Caco-2 (cell line): ENCODE results near the gene PFKFB2. TPM values are rescaled to one million over a fixed set of nuclear protein-coding genes. Genes with fewer than 3 reads are reported as not detected.

Experiments
- BruUV-seq: library from RNA; stranded (reverse); fragments of 400-500 nt; replicated peaks from 2 replicates; lab custom pipeline; 2021; lab: Mats Ljungman, UMichigan
- CTCF ChIA-PET: fragments of 300-600 bp; sonication (Branson Sonifier 250); formaldehyde crosslinking; loops from one replicate; lab custom pipeline; 2022; ENCODE audit warnings: antibody characterized with exemption; lab: Charles Lee
- POLR2A ChIA-PET: fragments of 300-600 bp; sonication (Branson Sonifier 250); formaldehyde crosslinking; loops from one replicate; lab custom pipeline; 2022; ENCODE audit warnings: antibody characterized with exemption; lab: Charles Lee
- DNase-seq, 2 experiments: peaks; one replicate each; pipeline versions ENCODE4 v3.0.0 to v3.0.0-alpha.2; 2020 to 2022
- H3K27me3 ChIP-seq: replicated peaks from 2 replicates; pipeline ENCODE4 v1.6.0; 2011; ENCODE audit warnings: low read length; ENCODE audit not compliant: control insufficient read depth, insufficient read depth
- H3K36me3 ChIP-seq: 2 replicates; pipeline ENCODE4 v1.5.1; 2011; ENCODE audit warnings: low read length; ENCODE audit not compliant: control insufficient read depth, insufficient read depth
- H3K4me1 ChIP-seq: fragments of 250-450 bp; sonication (Bioruptor Pico); 2 replicates; pipeline ENCODE4 v1.5.1; 2020; ENCODE audit warnings: mild to moderate bottlenecking
- H3K4me3 ChIP-seq: 2 replicates; pipeline ENCODE4 v1.5.1; 2011; ENCODE audit warnings: low read depth, mild to moderate bottlenecking, control low read depth, low read length
- H3K9me3 ChIP-seq: fragments of 250-450 bp; sonication (Bioruptor Pico); 2 replicates; pipeline ENCODE4 v1.5.1; 2020; ENCODE audit warnings: mild to moderate bottlenecking, moderate library complexity
- H3K27ac Mint-ChIP-seq: one replicate; pipeline ENCODE4 v1.8.0; 2022; ENCODE audit warnings: mixed read lengths; ENCODE audit not compliant: unreplicated experiment
- H3K27me3 Mint-ChIP-seq: one replicate; pipeline ENCODE4 v1.8.0; 2022; ENCODE audit warnings: mixed read lengths; ENCODE audit not compliant: insufficient read depth, unreplicated experiment
- H3K36me3 Mint-ChIP-seq: one replicate; pipeline ENCODE4 v1.8.0; 2022; ENCODE audit warnings: mild to moderate bottlenecking, mixed read lengths; ENCODE audit not compliant: insufficient read depth, unreplicated experiment
- H3K4me1 Mint-ChIP-seq: one replicate; pipeline ENCODE4 v1.8.0; 2022; ENCODE audit warnings: low read depth, mixed read lengths; ENCODE audit not compliant: unreplicated experiment
- H3K4me3 Mint-ChIP-seq: one replicate; pipeline ENCODE4 v1.8.0; 2022; ENCODE audit warnings: mild to moderate bottlenecking, moderate library complexity, mixed read lengths; ENCODE audit not compliant: unreplicated experiment
- H3K9me3 Mint-ChIP-seq: one replicate; pipeline ENCODE4 v1.8.0; 2022; ENCODE audit warnings: mixed read lengths; ENCODE audit not compliant: unreplicated experiment
- CTCF ChIP-seq, 2 experiments: fragments of 200-600 bp in 1 of 2; IDR thresholded peaks; 1 replicate in 1 of 2; 2 replicates in 1 of 2; pipeline versions ENCODE4 v1.5.1 to v1.8.0; 2011 to 2022; ENCODE audit warnings: antibody characterized with exemption in 1 of 2, control low read depth in 1 of 2, inconsistent platforms in 1 of 2, low read depth in 1 of 2, low read length in 1 of 2, mild to moderate bottlenecking in 1 of 2, moderate library complexity in 1 of 2; ENCODE audit not compliant: insufficient read depth in 1 of 2, severe bottlenecking in 1 of 2, unreplicated experiment in 1 of 2
- intact Hi-C: fragments of 100-400 bp; cut with micrococcal nuclease; formaldehyde crosslinking; loops from one replicate; pipeline ENCODE4 v1.10.0; 2022; ENCODE audit not compliant: unreplicated experiment
- total RNA-seq: library from RNA; stranded (reverse); gene quantifications from 2 replicates; pipeline ENCODE4 v1.2.3, GENCODE V29; 2022

Gene PFKFB2
- total RNA-seq, 1 experiment from 2014 or later: 38.9 TPM

- Histone ChIP-seq H3K27me3 (no peaks in the 10 kb centered on the region), H3K36me3 (no peaks in the 10 kb centered on the region; the same call in 1 of the 2 replicates), H3K4me1 (peaks cover 14% of the 10 kb centered on the region), H3K9me3 (no peaks in the 10 kb centered on the region), H3K4me3 (no peak overlapping the region)
- Mint-ChIP-seq H3K36me3 (peaks cover 6% of the 10 kb centered on the region), H3K4me3 (no peak overlapping the region), H3K27ac (no peak overlapping the region), H3K27me3 (no peaks in the 10 kb centered on the region), H3K4me1 (peaks cover 17% of the 10 kb centered on the region), H3K9me3 (no peaks in the 10 kb centered on the region)
- no TSS peak for BruUV-seq
- CTCF ChIA-PET: no interaction called here
- POLR2A ChIA-PET: no interaction called here
- no peak for DNase-seq
- intact Hi-C loops: loop anchor here (5.0 kb wide), 2 partner anchors 142 to 258 kb away; no protein-coding TSS in a partner anchor
- no peak for TF ChIP-seq CTCF (IDR thresholded peaks at IDR 0.05; ENCODE audit: insufficient read depth in 1 of 2, low read depth in 1 of 2, low read length in 1 of 2, severe bottlenecking in 1 of 2, unreplicated experiment in 1 of 2)
Observed at GRCh38 chr1:207079706-207080241, 26.7 kb downstream of the PFKFB2 start.

- Histone ChIP-seq H3K4me1 (peaks cover 27% of the 10 kb centered on the region), H3K27me3 (no peaks in the 10 kb centered on the region), H3K9me3 (no peaks in the 10 kb centered on the region), H3K4me3 (no peak overlapping the region), H3K36me3 (no peaks in the 10 kb centered on the region)
- ChIA-PET POLR2A (no interaction called here), CTCF (no interaction called here)
- Mint-ChIP-seq H3K27me3 (no peaks in the 10 kb centered on the region), H3K9me3 (no peaks in the 10 kb centered on the region), H3K4me1 (peaks cover 28% of the 10 kb centered on the region), H3K27ac (no peak overlapping the region), H3K36me3 (peaks cover 6% of the 10 kb centered on the region), H3K4me3 (no peak overlapping the region)
- no peak for TF ChIP-seq CTCF (IDR thresholded peaks at IDR 0.05; ENCODE audit: insufficient read depth in 1 of 2, low read depth in 1 of 2, low read length in 1 of 2, severe bottlenecking in 1 of 2, unreplicated experiment in 1 of 2)
- no peak for DNase-seq
- no TSS peak for BruUV-seq
- intact Hi-C loops: loop anchor here (5.0 kb wide), 1 partner anchor 256 kb away; no protein-coding TSS in a partner anchor
Observed at GRCh38 chr1:207081088-207081487, 28.0 kb downstream of the PFKFB2 start.

GRCh38 chr1:207081806-207082205, 28.7 kb downstream of the PFKFB2 start:
- Mint-ChIP-seq H3K4me1 (peaks cover 33% of the 10 kb centered on the region), H3K27me3 (no peaks in the 10 kb centered on the region), H3K4me3 (no peak overlapping the region), H3K9me3 (no peaks in the 10 kb centered on the region), H3K36me3 (peaks cover 6% of the 10 kb centered on the region), H3K27ac (no peak overlapping the region)
- DNase-seq: no peak
- no TSS peak for BruUV-seq
- no peaks in the 10 kb centered on the region for H3K27me3 ChIP-seq
- H3K9me3 ChIP-seq: no peaks in the 10 kb centered on the region
- POLR2A ChIA-PET: no interaction called here
- no peaks in the 10 kb centered on the region for H3K36me3 ChIP-seq
- H3K4me1 ChIP-seq: peaks cover 34% of the 10 kb centered on the region
- CTCF ChIA-PET: no interaction called here
- intact Hi-C loops: loop anchor here (5.0 kb wide), 1 partner anchor 255 kb away; no protein-coding TSS in a partner anchor
- no peak for TF ChIP-seq CTCF (IDR thresholded peaks at IDR 0.05; ENCODE audit: insufficient read depth in 1 of 2, low read depth in 1 of 2, low read length in 1 of 2, severe bottlenecking in 1 of 2, unreplicated experiment in 1 of 2)
- no peak overlapping the region for H3K4me3 ChIP-seq
